Measurements from ENCODE around the gene ABCB10. TPM values are rescaled to one million over a fixed set of nuclear protein-coding genes. Genes with fewer than 3 reads are reported as not detected.

ABCB10 gene
- total RNA-seq, 1 donor from 2014 or later = 20.2 TPM

DNA sequence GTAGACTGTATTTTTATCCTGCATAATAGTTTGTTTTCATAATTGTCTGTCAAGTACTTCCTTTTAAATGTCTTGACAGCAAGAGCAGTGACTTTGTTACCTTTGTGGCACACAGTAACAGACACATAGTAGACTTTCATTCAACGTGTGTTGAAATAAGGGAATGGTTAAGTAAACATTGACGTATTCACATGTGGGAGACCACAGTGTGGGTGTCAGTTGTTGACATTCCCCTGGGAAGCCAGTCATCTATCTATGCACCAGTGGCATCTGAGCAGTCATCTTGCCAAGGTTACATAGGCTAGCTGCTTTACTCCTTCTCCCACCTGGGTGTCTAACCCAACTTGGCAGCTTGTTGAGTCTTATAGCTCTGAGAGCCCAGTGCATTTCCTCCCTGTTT is 48.9 kb downstream of the ABCB10 start:
- Mint-ChIP-seq H3K9me3 (ENCODE audit: unreplicated experiment) (no peaks in the 10 kb centered on the region), H3K27me3 (ENCODE audit: unreplicated experiment) (no peaks in the 10 kb centered on the region), H3K4me1 (ENCODE audit: unreplicated experiment) (peaks cover 22% of the 10 kb centered on the region), H3K4me3 (ENCODE audit: unreplicated experiment) (peak overlapping the region; percentile 83), H3K27ac (ENCODE audit: unreplicated experiment) (peak overlapping the region; percentile 98), H3K36me3 (ENCODE audit: unreplicated experiment) (peaks cover 2% of the 10 kb centered on the region)
- TF ChIP-seq, protein P1, sequence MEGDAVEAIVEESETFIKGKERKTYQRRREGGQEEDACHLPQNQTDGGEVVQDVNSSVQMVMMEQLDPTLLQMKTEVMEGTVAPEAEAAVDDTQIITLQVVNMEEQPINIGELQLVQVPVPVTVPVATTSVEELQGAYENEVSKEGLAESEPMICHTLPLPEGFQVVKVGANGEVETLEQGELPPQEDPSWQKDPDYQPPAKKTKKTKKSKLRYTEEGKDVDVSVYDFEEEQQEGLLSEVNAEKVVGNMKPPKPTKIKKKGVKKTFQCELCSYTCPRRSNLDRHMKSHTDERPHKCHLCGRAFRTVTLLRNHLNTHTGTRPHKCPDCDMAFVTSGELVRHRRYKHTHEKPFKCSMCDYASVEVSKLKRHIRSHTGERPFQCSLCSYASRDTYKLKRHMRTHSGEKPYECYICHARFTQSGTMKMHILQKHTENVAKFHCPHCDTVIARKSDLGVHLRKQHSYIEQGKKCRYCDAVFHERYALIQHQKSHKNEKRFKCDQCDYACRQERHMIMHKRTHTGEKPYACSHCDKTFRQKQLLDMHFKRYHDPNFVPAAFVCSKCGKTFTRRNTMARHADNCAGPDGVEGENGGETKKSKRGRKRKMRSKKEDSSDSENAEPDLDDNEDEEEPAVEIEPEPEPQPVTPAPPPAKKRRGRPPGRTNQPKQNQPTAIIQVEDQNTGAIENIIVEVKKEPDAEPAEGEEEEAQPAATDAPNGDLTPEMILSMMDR (IDR thresholded peaks at IDR 0.05) = no peak
- DNase-seq (ENCODE audit: extremely low spot score, unreplicated experiment) = no peak

DNA sequence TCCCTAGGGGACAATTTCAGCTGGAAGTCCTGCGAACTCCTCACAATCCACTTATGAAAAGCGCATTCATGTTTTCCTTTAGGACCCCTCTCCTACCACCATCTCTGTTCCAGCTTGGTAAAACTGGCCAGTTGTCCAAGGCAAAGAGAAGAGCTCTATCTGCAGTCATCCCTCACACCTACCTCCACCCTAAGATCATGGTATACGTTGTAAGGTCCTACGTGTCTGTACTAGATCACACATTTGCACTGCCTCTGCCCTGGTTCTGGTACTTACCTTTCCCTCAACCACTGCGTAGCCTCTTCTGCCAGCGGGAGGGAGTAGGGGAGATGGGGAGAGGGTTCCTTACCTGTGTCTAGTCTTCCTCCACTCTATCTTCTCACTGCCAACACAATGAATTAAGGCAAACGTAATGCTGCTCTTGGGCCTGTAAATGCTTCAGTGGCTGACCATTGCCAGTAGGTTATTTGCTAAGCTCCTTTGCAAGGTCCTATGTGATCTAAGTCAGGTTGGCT is 49.6 kb downstream of the ABCB10 start:
- H3K27ac Mint-ChIP-seq (ENCODE audit: unreplicated experiment) = peak overlapping the region; percentile 98
- H3K27me3 Mint-ChIP-seq (ENCODE audit: unreplicated experiment) = no peaks in the 10 kb centered on the region
- DNase-seq (ENCODE audit: extremely low spot score, unreplicated experiment) = no peak
- peaks cover 2% of the 10 kb centered on the region for H3K36me3 Mint-ChIP-seq (ENCODE audit: unreplicated experiment)
- peak overlapping the region; percentile 83 for H3K4me3 Mint-ChIP-seq (ENCODE audit: unreplicated experiment)
- peaks cover 20% of the 10 kb centered on the region for H3K4me1 Mint-ChIP-seq (ENCODE audit: unreplicated experiment)
- no peaks in the 10 kb centered on the region for H3K9me3 Mint-ChIP-seq (ENCODE audit: unreplicated experiment)
- TF ChIP-seq, protein P1 (IDR thresholded peaks at IDR 0.05) = no peak

DNA sequence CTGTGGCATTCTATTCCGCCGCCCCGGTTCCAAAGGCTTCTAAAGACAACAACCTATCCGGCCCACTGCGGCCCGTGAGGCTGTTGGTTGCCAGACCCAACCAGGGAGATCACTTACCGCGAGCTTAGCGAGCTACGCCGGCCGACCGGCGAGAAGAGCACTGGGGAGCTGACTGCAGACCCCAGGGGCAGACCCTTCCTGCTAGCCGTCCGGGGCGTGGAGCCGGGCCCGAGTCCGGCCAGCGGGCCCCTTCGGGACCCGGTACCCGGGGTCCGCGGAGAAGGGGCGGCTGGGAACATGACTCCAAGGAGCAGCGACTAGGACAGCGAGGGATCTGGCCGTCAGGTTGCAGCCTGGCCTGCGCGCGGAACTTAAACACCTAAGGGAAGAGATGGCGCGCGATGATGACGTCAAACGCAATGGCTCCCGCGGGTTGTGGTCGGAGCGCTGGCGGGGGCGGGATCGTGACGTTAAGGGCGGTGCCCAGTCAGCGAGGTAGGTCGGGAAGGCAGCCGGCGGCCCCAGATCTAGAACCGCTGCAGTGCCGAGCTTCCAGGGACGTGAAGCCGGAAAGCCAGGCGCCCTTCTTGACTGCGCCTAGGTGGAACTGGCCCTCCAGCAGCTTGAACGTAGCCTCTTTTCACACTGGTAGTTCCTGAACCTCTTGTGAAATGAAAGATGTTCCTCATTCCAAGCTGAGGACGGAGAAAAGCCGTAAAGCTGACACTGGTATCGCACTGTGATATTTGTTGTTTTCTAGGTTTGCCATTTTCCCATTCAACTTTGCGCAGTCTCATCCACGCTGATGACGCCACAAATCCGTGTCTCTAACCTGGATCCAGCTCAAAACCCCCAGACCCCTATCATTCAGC is 50.3 kb downstream of the ABCB10 start, which contains the start of gene NUP133:
Gene NUP133, minus strand, starts transcription at position 391 of the 872 bp plus-strand sequence. Its CDS starts 92 bp downstream, at position 299.
- Mint-ChIP-seq H3K27ac (ENCODE audit: unreplicated experiment) (peak within 1 kb of the TSS; percentile 98), H3K36me3 (ENCODE audit: unreplicated experiment) (peaks cover 2% of the 10 kb centered on the region), H3K4me3 (ENCODE audit: unreplicated experiment) (peak within 1 kb of the TSS; percentile 83), H3K9me3 (ENCODE audit: unreplicated experiment) (no peaks in the 10 kb centered on the region), H3K27me3 (ENCODE audit: unreplicated experiment) (no peaks in the 10 kb centered on the region), H3K4me1 (ENCODE audit: unreplicated experiment) (peaks cover 20% of the 10 kb centered on the region)
- TF ChIP-seq, protein P1 (IDR thresholded peaks at IDR 0.05) = no peak
- DNase-seq (ENCODE audit: extremely low spot score, unreplicated experiment) = peak; percentile 99

DNA sequence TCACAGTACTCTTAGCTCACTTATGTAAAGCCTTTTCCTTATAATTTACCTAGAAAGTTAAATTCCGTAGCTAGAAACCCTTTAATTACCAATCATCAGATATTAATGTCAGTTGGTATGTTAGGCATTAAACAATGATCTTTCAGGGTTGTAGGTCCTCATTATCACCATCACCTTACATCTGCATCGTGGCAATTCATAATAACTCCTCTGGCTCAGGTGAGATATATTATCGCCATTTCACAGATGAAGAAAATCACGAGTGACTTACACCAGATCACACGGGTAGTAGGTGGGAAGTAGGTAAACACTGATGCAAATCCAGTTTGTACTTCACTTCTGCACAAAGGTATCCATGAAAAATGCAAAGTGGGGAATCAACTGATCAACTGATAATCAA is 51.0 kb downstream of the ABCB10 start:
- no peak for DNase-seq (ENCODE audit: extremely low spot score, unreplicated experiment)
- Mint-ChIP-seq H3K9me3 (ENCODE audit: unreplicated experiment) (no peaks in the 10 kb centered on the region), H3K27me3 (ENCODE audit: unreplicated experiment) (no peaks in the 10 kb centered on the region), H3K27ac (ENCODE audit: unreplicated experiment) (peak overlapping the region; percentile 98), H3K4me3 (ENCODE audit: unreplicated experiment) (peak overlapping the region; percentile 83), H3K4me1 (ENCODE audit: unreplicated experiment) (peaks cover 20% of the 10 kb centered on the region), H3K36me3 (ENCODE audit: unreplicated experiment) (peaks cover 6% of the 10 kb centered on the region)
- TF ChIP-seq, protein P1 (IDR thresholded peaks at IDR 0.05) = no peak

DNA sequence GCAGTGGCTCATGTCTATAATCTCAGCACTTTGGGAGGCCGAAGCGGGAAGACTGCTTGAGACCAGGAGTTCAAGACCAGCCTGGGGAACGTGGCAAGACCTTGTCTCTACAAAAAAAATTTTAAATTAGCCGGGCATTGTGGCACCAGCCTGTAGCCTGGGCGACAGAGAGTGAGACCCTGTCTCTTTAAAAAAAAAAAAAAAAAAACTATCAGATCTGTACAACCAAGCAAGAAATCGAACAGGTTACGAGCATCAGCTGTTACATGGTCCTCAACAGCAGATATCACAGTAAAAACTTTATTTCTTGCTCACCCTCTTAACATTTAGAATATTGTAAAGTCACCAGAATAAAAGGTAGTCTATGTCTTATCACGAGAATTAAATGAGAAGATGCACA is 51.9 kb downstream of the ABCB10 start:
- peaks cover 6% of the 10 kb centered on the region for H3K36me3 Mint-ChIP-seq (ENCODE audit: unreplicated experiment)
- H3K9me3 Mint-ChIP-seq (ENCODE audit: unreplicated experiment) = no peaks in the 10 kb centered on the region
- no peaks in the 10 kb centered on the region for H3K27me3 Mint-ChIP-seq (ENCODE audit: unreplicated experiment)
- peak overlapping the region; percentile 83 for H3K4me3 Mint-ChIP-seq (ENCODE audit: unreplicated experiment)
- H3K4me1 Mint-ChIP-seq (ENCODE audit: unreplicated experiment) = peaks cover 20% of the 10 kb centered on the region
- TF ChIP-seq, protein P1 (IDR thresholded peaks at IDR 0.05) = no peak
- no peak for DNase-seq (ENCODE audit: extremely low spot score, unreplicated experiment)
- H3K27ac Mint-ChIP-seq (ENCODE audit: unreplicated experiment) = peak overlapping the region; percentile 7
